Measurements from ENCODE around the gene CANT1. TPM values are rescaled to one million over a fixed set of nuclear protein-coding genes. Genes with fewer than 3 reads are reported as not detected.

The CANT1 gene
- total and polyA plus RNA-seq, 2 of the 13 experiments (the other 11 are each of a cell fraction or from before 2014, with no cell fraction given) = 34.1 to 42.1 TPM

GRCh38 chr17:79028496-79029326 lies 19.1 kb upstream of the CANT1 start (continued):
- no peak for TF ChIP-seq YEATS4 (CRISPR knock-in tag; IDR thresholded peaks at IDR 0.05; ENCODE audit: borderline replicate concordance)
- 0 out of 2 replicates have a peak, but pooled peaks have one; percentile 28 for TF ChIP-seq ONECUT2 (CRISPR knock-in tag; IDR thresholded peaks at IDR 0.05)
- TF ChIP-seq HOXA3 (CRISPR knock-in tag; IDR thresholded peaks at IDR 0.05) = peak; percentile 29; the same call in 1 of the 2 replicates
- no peak for TF ChIP-seq U2AF2 (IDR thresholded peaks at IDR 0.05; ENCODE audit: low read depth, low read length)
- TF ChIP-seq ZNF781 (CRISPR knock-in tag; IDR thresholded peaks at IDR 0.05; ENCODE audit: borderline replicate concordance, not compliant biosample characterization) = no peak
- no peak for TF ChIP-seq PCBP2 (optimal IDR thresholded peaks at IDR 0.05; ENCODE audit: low read depth, low read length, poor library complexity, severe bottlenecking)
- 0 out of 2 replicates have a peak, but pooled peaks have one; percentile 11 for TF ChIP-seq NFKB2 (CRISPR knock-in tag; IDR thresholded peaks at IDR 0.05; ENCODE audit: borderline replicate concordance)
- TF ChIP-seq CENPT (CRISPR knock-in tag; IDR thresholded peaks at IDR 0.05; ENCODE audit: low read depth) = no peak
- no peak for TF ChIP-seq THAP7 (CRISPR knock-in tag; IDR thresholded peaks at IDR 0.05)
- no peak for TF ChIP-seq ZSCAN31 (CRISPR knock-in tag; IDR thresholded peaks at IDR 0.05; ENCODE audit: low read depth)
- no peak for TF ChIP-seq DMTF1 (CRISPR knock-in tag; IDR thresholded peaks at IDR 0.05)
- TF ChIP-seq MAF1 (CRISPR knock-in tag; IDR thresholded peaks at IDR 0.05; ENCODE audit: borderline replicate concordance) = 0 out of 2 replicates have a peak, but pooled peaks have one; percentile 16
- TF ChIP-seq DZIP1 (CRISPR knock-in tag; IDR thresholded peaks at IDR 0.05) = 0 out of 2 replicates have a peak, but pooled peaks have one; percentile 26
- TF ChIP-seq CTCF (CRISPR knock-in tag; IDR thresholded peaks at IDR 0.05) = peak; percentile 55
- TF ChIP-seq ZNF343 (CRISPR knock-in tag; IDR thresholded peaks at IDR 0.05) = 0 out of 2 replicates have a peak, but pooled peaks have one; percentile 0
- no peak for TF ChIP-seq MIER3 (CRISPR knock-in tag; IDR thresholded peaks at IDR 0.05; ENCODE audit: borderline replicate concordance)
- no peak for TF ChIP-seq ZNF598 (CRISPR knock-in tag; IDR thresholded peaks at IDR 0.05; ENCODE audit: borderline replicate concordance)
- TF ChIP-seq ZNF160 (CRISPR knock-in tag; IDR thresholded peaks at IDR 0.05) = no peak
